GM10847 (cell line): ENCODE measurements around the gene SRSF2.
A peak's percentile ranks its signal among the peaks of the same experiment; 100 is the strongest.

Experiments used
- POLR2A ChIP-seq: IDR thresholded peaks from 2 replicates; pipeline ENCODE4 v1.6.1; 2011; ENCODE audit not compliant: insufficient read length; ENCODE audit errors: extremely low read depth

Gene SRSF2

DNA sequence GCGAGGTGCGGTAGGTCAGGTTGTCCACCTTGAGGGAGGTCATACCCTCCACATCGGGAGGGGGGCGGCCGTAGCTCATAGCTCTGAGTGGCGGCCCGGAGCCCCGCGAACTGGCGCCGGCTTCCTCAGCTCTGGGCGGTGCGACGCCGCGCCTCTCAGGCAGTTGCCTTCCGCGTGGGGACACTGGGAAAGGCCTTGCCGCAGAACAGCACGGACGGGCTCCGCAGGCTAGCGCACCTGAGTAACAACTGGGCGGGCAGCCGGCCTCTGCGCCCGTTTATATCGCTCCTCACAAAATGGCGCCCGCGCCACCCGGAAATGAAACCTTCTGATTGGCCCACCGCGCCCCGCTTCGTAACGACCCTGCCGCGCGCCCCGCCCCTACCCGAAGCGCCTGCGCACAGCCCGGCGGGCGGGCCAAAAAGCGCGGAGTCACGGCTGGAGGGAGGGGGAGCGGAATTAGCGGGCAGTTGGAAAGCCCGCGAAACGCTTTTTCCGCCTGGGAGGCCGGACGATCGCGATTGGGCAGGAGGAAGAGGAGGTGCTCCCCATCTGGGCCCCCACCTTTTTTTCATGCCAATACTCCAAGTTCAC is at the start of gene SRSF2:
SRSF2 (minus strand) TSS at position 250 of the 594 bp plus-strand sequence; CDS start at position 79, 171 bp downstream.
- TF ChIP-seq POLR2A: peak; percentile 100

DNA sequence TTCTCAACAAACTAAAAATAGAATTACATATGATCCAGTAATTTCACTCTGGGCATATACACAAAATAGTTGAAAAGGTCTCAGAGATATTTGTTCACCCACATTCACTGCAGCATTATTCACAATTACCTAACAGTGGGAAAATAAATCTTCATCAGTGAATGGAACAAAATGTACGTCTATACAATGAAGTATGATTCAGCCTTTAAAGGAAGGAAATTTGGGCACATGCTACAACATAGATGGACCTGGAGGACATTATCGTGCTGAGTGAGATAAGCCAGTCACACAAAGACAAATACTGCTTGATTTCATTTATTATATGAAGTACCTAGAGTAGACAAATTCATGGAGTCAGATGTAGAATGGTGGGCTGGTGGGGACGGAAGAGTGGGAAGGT is 47.8 kb upstream of the SRSF2 start:
- no peak for TF ChIP-seq POLR2A

DNA sequence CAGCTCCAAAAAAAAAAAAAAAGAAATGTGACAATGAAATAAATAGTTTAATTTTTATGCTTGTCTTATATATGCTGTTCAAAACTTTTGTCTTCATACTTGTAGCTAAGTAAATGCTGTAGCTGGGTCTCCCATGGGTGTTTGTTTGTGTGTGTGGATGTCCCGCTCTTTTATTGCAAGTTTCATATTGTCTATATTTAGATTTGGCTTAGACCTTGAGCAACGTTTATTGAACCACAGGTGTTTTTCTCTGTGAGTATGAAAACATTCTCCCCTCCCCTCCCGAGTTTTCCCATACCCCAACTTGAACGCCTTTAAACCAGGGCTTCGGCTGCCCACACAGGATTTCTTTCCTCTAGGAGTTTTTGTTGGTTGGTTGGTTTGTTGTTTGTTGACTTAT is 46.0 kb upstream of the SRSF2 start:
- TF ChIP-seq POLR2A: no peak

DNA sequence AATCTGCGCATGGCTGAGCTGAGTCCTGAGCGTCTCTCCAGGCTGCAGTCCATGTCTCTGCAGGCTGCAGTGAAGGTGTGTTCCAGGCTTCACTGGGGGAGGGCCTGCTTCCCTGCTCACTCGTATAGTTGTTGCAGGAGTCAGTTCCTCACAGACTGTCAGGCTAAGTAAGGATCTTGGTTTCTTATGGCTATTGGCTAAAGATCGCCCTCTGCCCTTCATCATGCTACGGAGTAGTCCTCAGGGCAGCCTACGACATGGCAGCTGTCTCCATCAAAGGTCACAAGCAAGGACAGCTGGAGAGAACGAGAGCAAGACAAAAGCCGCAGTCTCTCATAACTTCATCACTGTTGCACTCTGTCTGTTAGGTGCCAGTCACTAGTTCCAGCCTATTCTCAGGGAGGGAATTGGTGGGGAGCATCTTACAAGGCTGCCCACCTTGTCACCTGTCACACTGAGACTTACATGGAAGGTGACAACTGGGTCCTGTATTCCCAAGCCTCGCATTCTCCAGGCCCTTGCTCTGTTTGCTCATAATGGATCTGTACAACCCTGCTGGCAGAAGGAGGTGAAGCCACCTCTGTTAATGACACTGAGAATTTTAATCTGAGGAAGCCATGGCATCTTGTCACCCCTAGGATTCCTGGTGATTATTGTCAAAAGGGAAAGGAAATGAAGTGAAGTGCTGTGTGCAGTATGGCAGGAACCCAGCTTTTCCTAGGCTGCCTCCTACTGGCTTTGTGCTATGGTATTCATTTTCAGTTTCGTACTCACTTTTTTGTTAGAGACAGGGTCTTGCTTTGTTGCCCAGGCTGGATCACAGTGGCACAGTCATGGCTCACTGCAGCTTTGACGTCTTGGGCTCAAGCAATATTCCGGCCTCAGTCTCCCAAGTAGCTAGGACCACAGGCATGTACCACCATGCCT is 44.2 kb upstream of the SRSF2 start:
- TF ChIP-seq POLR2A: no peak

DNA sequence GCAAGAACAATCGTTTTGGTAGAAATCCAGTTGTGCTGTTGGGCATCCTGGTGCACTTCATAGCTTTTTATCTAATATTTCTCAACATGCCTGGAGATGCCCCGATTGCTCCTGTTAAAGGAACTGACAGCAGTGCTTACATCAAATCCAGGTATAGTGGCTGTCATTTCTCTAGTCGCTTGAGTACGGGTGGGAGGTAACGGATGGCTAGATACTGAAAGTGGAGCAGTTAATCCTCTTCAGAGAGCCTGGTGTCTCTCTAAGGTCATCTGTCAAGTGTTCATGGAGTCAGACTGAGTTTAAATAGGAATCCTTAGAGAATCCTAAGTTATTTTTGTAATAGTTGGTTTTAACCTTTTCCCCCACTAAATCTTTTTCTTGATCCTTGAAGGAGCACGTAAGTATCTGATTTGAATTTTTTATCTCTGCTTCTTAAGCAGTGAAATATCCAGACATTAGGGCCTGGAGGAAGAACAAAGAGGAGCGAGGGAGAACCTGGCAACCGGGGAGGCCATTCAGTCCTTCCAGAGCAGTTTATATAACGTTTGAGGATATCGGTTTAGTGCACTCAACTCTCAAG is 38.0 kb upstream of the SRSF2 start:
- TF ChIP-seq POLR2A: no peak

DNA sequence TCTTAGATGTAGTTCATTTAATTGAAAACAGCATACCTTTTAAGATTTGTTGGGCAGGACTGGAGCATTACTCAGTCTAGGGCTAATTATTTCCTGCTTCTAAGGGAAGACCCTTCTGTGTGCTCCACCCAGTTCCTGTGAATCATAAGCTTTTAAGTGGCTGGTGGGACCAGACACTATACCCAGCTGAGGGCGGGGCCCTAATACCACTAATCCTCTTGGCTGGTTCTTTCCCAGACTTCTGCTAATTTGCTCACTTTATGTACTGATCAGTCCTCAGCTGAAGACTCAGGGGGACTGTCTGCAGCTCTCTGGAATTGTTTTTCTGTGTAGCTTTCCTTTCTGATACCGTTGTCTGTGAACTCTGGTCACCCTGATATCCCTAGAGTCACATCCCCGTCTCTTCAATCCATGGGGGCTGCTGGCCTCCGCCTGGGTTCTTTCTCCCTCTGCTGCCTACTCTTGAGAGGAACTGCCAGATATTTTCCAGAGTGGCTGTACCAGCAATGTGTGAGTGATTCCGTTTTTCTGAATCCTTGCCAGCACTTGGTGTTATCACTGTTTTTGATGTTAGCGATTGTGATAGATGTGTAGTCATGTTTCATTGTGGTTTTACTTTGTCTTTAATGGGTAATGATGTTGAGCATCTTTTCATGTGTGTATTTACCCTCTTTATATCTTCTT is 35.9 kb upstream of the SRSF2 start:
- no peak for TF ChIP-seq POLR2A

- no peak for TF ChIP-seq POLR2A
Observed at GRCh38 chr17:76758570-76758969, 21.4 kb upstream of the SRSF2 start.

DNA sequence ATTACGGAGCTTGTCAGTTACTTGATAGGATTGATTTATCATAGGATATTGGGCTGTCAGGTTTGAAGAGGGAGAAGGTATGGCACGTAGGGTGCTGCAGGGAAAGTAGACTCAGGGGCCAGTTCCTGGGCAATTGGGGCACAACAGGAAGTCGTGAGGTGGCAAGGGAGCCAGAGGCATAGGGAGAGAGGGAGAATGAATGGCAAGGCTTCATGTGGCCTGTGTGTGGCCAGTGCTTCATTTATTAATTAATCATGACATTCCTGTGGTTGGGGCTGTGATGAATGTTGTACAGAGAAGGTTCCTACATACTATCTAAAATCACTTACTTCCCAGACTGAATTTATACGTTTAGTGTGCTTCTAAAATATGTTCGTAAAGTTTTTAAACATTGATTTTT is 20.1 kb upstream of the SRSF2 start:
- TF ChIP-seq POLR2A: no peak

GRCh38 chr17:76755285-76755684 is 18.2 kb upstream of the SRSF2 start:
- no peak for TF ChIP-seq POLR2A

GRCh38 chr17:76753061-76753961 is 16.2 kb upstream of the SRSF2 start:
- no peak for TF ChIP-seq POLR2A

- TF ChIP-seq POLR2A: no peak
Observed at GRCh38 chr17:76752006-76752405, 14.9 kb upstream of the SRSF2 start.

GRCh38 chr17:76751416-76751993 is 14.4 kb upstream of the SRSF2 start:
- no peak for TF ChIP-seq POLR2A

DNA sequence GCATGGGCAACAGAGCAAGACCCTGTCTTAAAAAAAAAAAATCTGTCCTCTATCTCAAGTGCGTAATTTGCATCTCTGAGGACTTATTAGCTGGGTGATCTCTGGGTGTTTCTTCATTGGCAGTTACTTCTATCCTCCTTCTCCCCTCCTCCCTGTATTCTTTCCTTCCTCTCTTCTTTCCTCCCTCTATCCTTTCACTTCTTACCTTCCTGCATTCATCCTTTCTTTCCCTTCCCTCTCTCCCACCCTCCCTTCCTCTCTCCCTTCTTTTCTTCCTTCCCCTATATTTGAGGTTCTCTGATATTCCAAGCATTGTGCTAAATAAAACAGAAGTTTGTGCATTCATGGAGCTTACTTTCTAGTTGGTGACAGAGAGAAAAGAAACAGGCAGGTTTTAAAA is 11.5 kb upstream of the SRSF2 start:
- TF ChIP-seq POLR2A: no peak

- TF ChIP-seq POLR2A: no peak
Observed at GRCh38 chr17:76747716-76748363, 10.7 kb upstream of the SRSF2 start.

- no peak for TF ChIP-seq POLR2A
Observed at GRCh38 chr17:76744747-76745146, 7.6 kb upstream of the SRSF2 start.
